Activated naive CD4-positive, alpha-beta T cell treated with anti-CD3 and anti-CD28 coated beads, Interleukin-2, amount 50 U/mL, for 24 hours (primary cell): ENCODE results near the gene FRMD5.

Source experiments
- H3K27ac Mint-ChIP-seq: one replicate; pipeline ENCODE4 v1.8.0; 2021; ENCODE audit warnings: mild to moderate bottlenecking, mixed read lengths
- H3K27me3 Mint-ChIP-seq: one replicate; pipeline ENCODE4 v1.8.0; 2021; ENCODE audit warnings: mixed read lengths
- H3K36me3 Mint-ChIP-seq: one replicate; pipeline ENCODE4 v1.8.0; 2021; ENCODE audit warnings: mixed read lengths
- H3K4me1 Mint-ChIP-seq: one replicate; pipeline ENCODE4 v1.8.0; 2021; ENCODE audit warnings: mixed read lengths
- H3K4me3 Mint-ChIP-seq: one replicate; pipeline ENCODE4 v1.8.0; 2021; ENCODE audit warnings: mild to moderate bottlenecking, mixed read lengths
- H3K9me3 Mint-ChIP-seq: one replicate; pipeline ENCODE4 v1.8.0; 2021; ENCODE audit warnings: mixed read lengths

Gene FRMD5

GRCh38 chr15:44137750-44138149 is 57.3 kb downstream of the FRMD5 start:
- no peaks in the 10 kb centered on the region for H3K27me3 Mint-ChIP-seq
- no peak overlapping the region for H3K27ac Mint-ChIP-seq
- no peaks in the 10 kb centered on the region for H3K4me1 Mint-ChIP-seq
- no peaks in the 10 kb centered on the region for H3K9me3 Mint-ChIP-seq
- no peak overlapping the region for H3K4me3 Mint-ChIP-seq
- H3K36me3 Mint-ChIP-seq, result no peaks in the 10 kb centered on the region

GRCh38 chr15:44136991-44137477 is 58.0 kb downstream of the FRMD5 start:
- no peak overlapping the region for H3K4me3 Mint-ChIP-seq
- no peaks in the 10 kb centered on the region for H3K9me3 Mint-ChIP-seq
- no peaks in the 10 kb centered on the region for H3K36me3 Mint-ChIP-seq
- no peaks in the 10 kb centered on the region for H3K4me1 Mint-ChIP-seq
- H3K27ac Mint-ChIP-seq, result no peak overlapping the region
- H3K27me3 Mint-ChIP-seq, result no peaks in the 10 kb centered on the region

- Mint-ChIP-seq H3K4me1 (no peaks in the 10 kb centered on the region), H3K9me3 (no peaks in the 10 kb centered on the region), H3K27me3 (peaks cover 9% of the 10 kb centered on the region), H3K27ac (no peak overlapping the region), H3K4me3 (no peak overlapping the region), H3K36me3 (no peaks in the 10 kb centered on the region)
These were observed 63.0 kb downstream of the FRMD5 start for GRCh38 chr15:44132057-44132456.

GRCh38 chr15:44130778-44131177 is 64.3 kb downstream of the FRMD5 start:
- Mint-ChIP-seq H3K36me3 (no peaks in the 10 kb centered on the region), H3K27me3 (peaks cover 9% of the 10 kb centered on the region), H3K4me3 (no peak overlapping the region), H3K4me1 (no peaks in the 10 kb centered on the region), H3K27ac (no peak overlapping the region), H3K9me3 (no peaks in the 10 kb centered on the region)

- Mint-ChIP-seq H3K27ac (no peak overlapping the region), H3K4me3 (no peak overlapping the region), H3K27me3 (peaks cover 10% of the 10 kb centered on the region), H3K36me3 (no peaks in the 10 kb centered on the region), H3K9me3 (no peaks in the 10 kb centered on the region), H3K4me1 (no peaks in the 10 kb centered on the region)
These were observed 65.2 kb downstream of the FRMD5 start for GRCh38 chr15:44129911-44130310.

- Mint-ChIP-seq H3K4me3 (no peak overlapping the region), H3K4me1 (no peaks in the 10 kb centered on the region), H3K36me3 (no peaks in the 10 kb centered on the region), H3K9me3 (no peaks in the 10 kb centered on the region), H3K27me3 (peaks cover 10% of the 10 kb centered on the region), H3K27ac (no peak overlapping the region)
These were observed 66.6 kb downstream of the FRMD5 start for GRCh38 chr15:44128443-44128842.

GRCh38 chr15:44125879-44126278 is 69.2 kb downstream of the FRMD5 start:
- Mint-ChIP-seq H3K27me3 (peaks cover 6% of the 10 kb centered on the region), H3K9me3 (no peaks in the 10 kb centered on the region), H3K36me3 (no peaks in the 10 kb centered on the region), H3K4me1 (no peaks in the 10 kb centered on the region), H3K27ac (no peak overlapping the region), H3K4me3 (no peak overlapping the region)

- Mint-ChIP-seq H3K36me3 (no peaks in the 10 kb centered on the region), H3K9me3 (no peaks in the 10 kb centered on the region), H3K27me3 (peaks cover 6% of the 10 kb centered on the region), H3K27ac (no peak overlapping the region), H3K4me3 (no peak overlapping the region), H3K4me1 (no peaks in the 10 kb centered on the region)
These were observed 92.3 kb downstream of the FRMD5 start for GRCh38 chr15:44102675-44103254.

GRCh38 chr15:44101944-44102343 is 93.1 kb downstream of the FRMD5 start:
- no peaks in the 10 kb centered on the region for H3K36me3 Mint-ChIP-seq
- no peaks in the 10 kb centered on the region for H3K4me1 Mint-ChIP-seq
- no peak overlapping the region for H3K4me3 Mint-ChIP-seq
- no peaks in the 10 kb centered on the region for H3K9me3 Mint-ChIP-seq
- H3K27ac Mint-ChIP-seq, result no peak overlapping the region
- peaks cover 6% of the 10 kb centered on the region for H3K27me3 Mint-ChIP-seq

- Mint-ChIP-seq H3K27ac (no peak overlapping the region), H3K9me3 (no peaks in the 10 kb centered on the region), H3K27me3 (peaks cover 6% of the 10 kb centered on the region), H3K36me3 (no peaks in the 10 kb centered on the region), H3K4me3 (no peak overlapping the region), H3K4me1 (no peaks in the 10 kb centered on the region)
These were observed 93.8 kb downstream of the FRMD5 start for GRCh38 chr15:44101286-44101685.

- no peaks in the 10 kb centered on the region for H3K4me1 Mint-ChIP-seq
- H3K4me3 Mint-ChIP-seq, result no peak overlapping the region
- H3K27ac Mint-ChIP-seq, result no peak overlapping the region
- H3K9me3 Mint-ChIP-seq, result no peaks in the 10 kb centered on the region
- H3K27me3 Mint-ChIP-seq, result peaks cover 3% of the 10 kb centered on the region
- H3K36me3 Mint-ChIP-seq, result no peaks in the 10 kb centered on the region
These were observed 95.4 kb downstream of the FRMD5 start for GRCh38 chr15:44099671-44100070.

GRCh38 chr15:44097552-44097951 is 97.5 kb downstream of the FRMD5 start:
- no peaks in the 10 kb centered on the region for H3K4me1 Mint-ChIP-seq
- no peak overlapping the region for H3K27ac Mint-ChIP-seq
- H3K9me3 Mint-ChIP-seq, result no peaks in the 10 kb centered on the region
- H3K36me3 Mint-ChIP-seq, result no peaks in the 10 kb centered on the region
- H3K4me3 Mint-ChIP-seq, result no peak overlapping the region
- peaks cover 3% of the 10 kb centered on the region for H3K27me3 Mint-ChIP-seq

- H3K27ac Mint-ChIP-seq, result no peak overlapping the region
- H3K4me1 Mint-ChIP-seq, result no peaks in the 10 kb centered on the region
- no peaks in the 10 kb centered on the region for H3K36me3 Mint-ChIP-seq
- H3K9me3 Mint-ChIP-seq, result no peaks in the 10 kb centered on the region
- peaks cover 4% of the 10 kb centered on the region for H3K27me3 Mint-ChIP-seq
- no peak overlapping the region for H3K4me3 Mint-ChIP-seq
These were observed 98.5 kb downstream of the FRMD5 start for GRCh38 chr15:44096596-44096995.

- Mint-ChIP-seq H3K4me3 (no peak overlapping the region), H3K36me3 (no peaks in the 10 kb centered on the region), H3K27me3 (peaks cover 4% of the 10 kb centered on the region), H3K27ac (no peak overlapping the region), H3K9me3 (no peaks in the 10 kb centered on the region), H3K4me1 (no peaks in the 10 kb centered on the region)
These were observed 100.3 kb downstream of the FRMD5 start for GRCh38 chr15:44094781-44095180.

- Mint-ChIP-seq H3K9me3 (no peaks in the 10 kb centered on the region), H3K4me1 (no peaks in the 10 kb centered on the region), H3K27ac (no peak overlapping the region), H3K27me3 (peaks cover 4% of the 10 kb centered on the region), H3K36me3 (no peaks in the 10 kb centered on the region), H3K4me3 (no peak overlapping the region)
These were observed 101.2 kb downstream of the FRMD5 start for GRCh38 chr15:44093836-44094235.

- no peak overlapping the region for H3K27ac Mint-ChIP-seq
- no peaks in the 10 kb centered on the region for H3K9me3 Mint-ChIP-seq
- H3K27me3 Mint-ChIP-seq, result peaks cover 4% of the 10 kb centered on the region
- no peaks in the 10 kb centered on the region for H3K4me1 Mint-ChIP-seq
- no peak overlapping the region for H3K4me3 Mint-ChIP-seq
- H3K36me3 Mint-ChIP-seq, result no peaks in the 10 kb centered on the region
These were observed 102.8 kb downstream of the FRMD5 start for GRCh38 chr15:44092221-44092620.
